ENCODE measurements around the gene NACC2.

Gene NACC2

DNA sequence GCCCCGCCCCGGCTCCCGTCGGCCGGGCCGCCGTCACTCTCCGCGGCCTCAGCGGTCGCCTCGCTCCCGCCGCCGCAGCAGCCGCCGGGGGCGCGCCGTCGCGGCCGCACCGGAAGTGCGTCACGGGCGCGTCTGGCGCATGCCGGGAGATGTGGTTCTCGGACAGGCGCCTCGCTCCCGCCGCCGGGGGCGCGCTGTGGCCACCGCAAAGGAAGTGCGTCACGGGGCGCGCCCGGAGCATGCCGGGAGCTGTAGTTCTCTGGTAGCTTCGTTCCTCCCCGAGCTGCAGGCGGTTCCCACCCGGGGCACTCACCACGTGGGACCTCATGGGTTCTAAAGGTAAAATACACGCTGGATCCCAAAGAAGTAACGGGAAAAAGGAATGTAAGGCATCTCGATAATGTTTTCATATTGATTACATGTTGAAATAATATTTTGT lies 133.8 kb downstream of the NACC2 start, which contains the start of gene UBAC1:
TSS of gene UBAC1 (minus strand) at position 97 of the 439 bp plus-strand sequence. CDS start 211 bp downstream, outside the sequence.
- DNase-seq (ENCODE audit: low read depth in 2 of 2), result peak; percentile 92 to 93

DNA sequence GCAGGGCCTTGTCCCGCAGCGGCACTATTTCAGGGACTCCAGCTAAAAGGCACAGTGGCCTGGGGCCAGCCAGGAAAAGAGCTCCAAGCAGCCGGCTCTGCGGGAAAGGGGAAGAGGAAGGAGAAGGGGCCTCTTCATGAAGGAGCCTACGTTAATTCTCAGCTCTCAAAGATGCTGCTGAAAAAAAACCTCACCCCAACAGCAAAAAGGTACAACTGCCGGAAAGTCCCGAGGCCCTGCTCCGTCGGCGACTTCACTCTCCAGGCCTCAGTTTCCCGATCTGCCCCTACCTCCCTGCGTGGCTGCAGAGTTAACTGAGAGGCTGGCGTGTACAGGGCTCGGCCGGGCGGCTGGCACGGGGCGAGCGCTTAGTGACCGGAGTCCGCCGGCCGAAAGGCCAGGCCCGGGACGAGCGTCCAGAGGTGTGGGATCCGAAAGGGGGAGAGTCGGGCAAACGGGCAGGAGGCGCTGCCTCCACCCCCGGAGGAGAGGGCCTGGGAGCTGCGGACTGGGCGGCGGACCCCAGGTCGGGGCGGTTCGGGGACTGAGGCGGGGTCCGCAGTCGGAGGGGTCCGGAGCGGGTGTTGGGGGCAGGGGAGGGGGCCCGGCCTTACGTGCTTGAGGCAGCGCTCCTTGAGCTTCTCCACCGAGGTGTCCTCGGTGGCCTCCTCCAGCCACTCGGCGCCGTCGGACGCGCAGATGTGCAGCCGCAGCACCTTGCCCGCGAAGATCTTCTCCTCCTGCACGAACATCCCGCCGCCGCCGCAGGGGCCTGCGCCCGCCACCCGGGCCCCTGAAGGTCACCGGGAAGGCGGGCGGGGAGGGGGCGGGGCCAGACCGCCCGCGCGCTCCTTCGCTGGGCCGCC lies 134.4 kb downstream of the NACC2 start:
- no peak for DNase-seq (ENCODE audit: low read depth in 2 of 2)

DNA sequence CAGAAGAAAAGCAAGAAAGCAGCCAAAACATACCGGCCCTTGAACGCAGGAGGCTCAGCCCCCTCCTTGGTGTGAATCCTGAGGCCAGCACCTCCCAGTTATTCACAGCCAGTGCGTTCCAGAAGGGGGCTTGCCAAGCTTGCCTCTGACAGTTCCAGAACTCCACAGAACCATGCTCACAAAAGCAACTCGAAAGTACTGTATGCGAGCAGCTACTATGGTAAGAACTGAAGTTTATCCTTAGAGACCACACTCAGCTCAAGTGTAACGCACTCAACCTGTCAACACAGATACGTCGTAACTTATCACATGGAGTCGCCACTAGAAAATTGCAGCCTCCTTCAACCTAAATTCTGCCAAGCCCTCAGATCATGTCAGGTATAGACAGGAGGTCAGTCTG lies 135.3 kb downstream of the NACC2 start:
- no peak for DNase-seq (ENCODE audit: low read depth in 2 of 2)

DNA sequence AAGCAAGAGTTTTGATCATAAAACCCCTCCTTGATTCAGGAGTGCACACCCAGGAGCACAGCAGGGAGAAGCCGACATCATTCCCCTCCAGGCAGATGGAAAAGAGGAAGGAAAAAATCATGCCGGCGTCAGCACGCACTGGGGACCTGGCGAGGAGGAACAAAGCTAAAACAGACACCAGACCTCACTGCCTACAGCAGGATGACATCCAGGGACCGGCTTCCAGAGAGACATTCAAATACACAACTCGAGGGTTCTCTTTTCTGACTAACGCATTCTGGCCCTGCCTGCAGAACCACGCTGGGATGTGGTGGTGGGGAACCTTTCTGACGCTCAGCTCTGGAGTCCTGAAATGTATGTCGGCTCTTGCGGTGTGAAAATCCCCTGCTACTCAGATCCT lies 136.6 kb downstream of the NACC2 start:
- DNase-seq (ENCODE audit: low read depth in 2 of 2), result no peak

DNA sequence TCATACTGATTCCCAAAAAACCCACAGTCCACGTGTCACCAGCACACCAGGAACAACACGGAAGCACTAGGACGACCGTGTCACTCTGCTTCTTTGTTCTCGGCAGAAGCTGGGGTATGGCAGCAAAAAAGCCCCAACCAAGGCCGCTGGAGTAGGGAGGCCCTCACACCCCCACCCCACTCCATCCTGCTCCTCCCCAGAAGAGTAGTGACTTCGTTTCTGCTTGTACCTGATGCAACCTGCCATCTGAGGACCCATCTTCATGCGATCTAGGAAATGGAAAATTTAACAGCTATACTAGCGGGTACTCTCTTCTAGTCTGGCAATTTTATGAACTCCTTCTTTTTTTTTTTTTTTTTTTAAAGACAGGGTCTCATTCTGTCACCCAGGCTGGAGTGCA lies 137.7 kb downstream of the NACC2 start:
- DNase-seq (ENCODE audit: low read depth in 2 of 2), result no peak

DNA sequence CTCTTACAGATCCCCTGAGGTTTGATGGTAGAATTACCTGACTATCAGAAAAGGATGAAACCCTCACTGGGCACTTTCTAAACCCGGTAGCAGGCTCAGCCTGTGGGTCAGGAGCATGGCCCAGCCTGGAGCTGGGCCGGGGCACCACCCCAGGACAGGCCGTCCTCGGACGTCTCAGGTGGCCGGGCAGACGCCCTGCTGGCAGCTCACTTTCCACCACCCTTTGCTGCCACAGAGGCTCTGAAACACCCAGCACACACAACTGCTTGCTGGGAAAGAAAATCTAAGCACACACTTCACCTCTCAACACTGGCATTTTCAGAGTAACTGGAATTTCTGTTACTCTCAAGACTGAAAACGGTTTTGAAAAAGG lies 138.3 kb downstream of the NACC2 start:
- no peak for DNase-seq (ENCODE audit: low read depth in 2 of 2)

Measured in activated CD8-positive, alpha-beta memory T cell treated with anti-CD3 and anti-CD28 coated beads for 4 hours (primary cell).